T-helper 1 cell treated with Interleukin-12 subunit alpha and Interleukin-12 subunit beta and Interleukin-4 antibody, amounts not matched to agents 30 μg/mL and 1 μg/mL, for 36 hours (primary cell): ENCODE measurements around the gene APC.

Experiments
- H3K27ac Mint-ChIP-seq: one replicate; pipeline ENCODE4 v1.8.0; 2021; ENCODE audit warnings: mild to moderate bottlenecking, mixed read lengths
- H3K27me3 Mint-ChIP-seq: one replicate; pipeline ENCODE4 v1.8.0; 2021; ENCODE audit warnings: low read depth, mixed read lengths
- H3K36me3 Mint-ChIP-seq: one replicate; pipeline ENCODE4 v1.8.0; 2021; ENCODE audit warnings: low read depth, mixed read lengths
- H3K4me1 Mint-ChIP-seq: one replicate; pipeline ENCODE4 v1.8.0; 2021; ENCODE audit warnings: low read depth, mixed read lengths
- H3K4me3 Mint-ChIP-seq: one replicate; pipeline ENCODE4 v1.8.0; 2021; ENCODE audit warnings: mild to moderate bottlenecking, moderate library complexity, mixed read lengths
- H3K9me3 Mint-ChIP-seq: one replicate; pipeline ENCODE4 v1.8.0; 2021; ENCODE audit warnings: mixed read lengths

Gene APC

GRCh38 chr5:112737463-112738190, at the start of gene APC:
Gene APC, plus strand, starts transcription at chr5:112737885. Its CDS starts 17,006 bp downstream, at chr5:112754891.
- no peaks in the 10 kb centered on the region for H3K9me3 Mint-ChIP-seq
- peaks cover 2% of the 10 kb centered on the region for H3K36me3 Mint-ChIP-seq
- peak within 1 kb of the TSS; percentile 16 for H3K27ac Mint-ChIP-seq
- H3K4me3 Mint-ChIP-seq, result peak within 1 kb of the TSS; percentile 81
- H3K27me3 Mint-ChIP-seq, result no peaks in the 10 kb centered on the region
- peaks cover 12% of the 10 kb centered on the region for H3K4me1 Mint-ChIP-seq

DNA sequence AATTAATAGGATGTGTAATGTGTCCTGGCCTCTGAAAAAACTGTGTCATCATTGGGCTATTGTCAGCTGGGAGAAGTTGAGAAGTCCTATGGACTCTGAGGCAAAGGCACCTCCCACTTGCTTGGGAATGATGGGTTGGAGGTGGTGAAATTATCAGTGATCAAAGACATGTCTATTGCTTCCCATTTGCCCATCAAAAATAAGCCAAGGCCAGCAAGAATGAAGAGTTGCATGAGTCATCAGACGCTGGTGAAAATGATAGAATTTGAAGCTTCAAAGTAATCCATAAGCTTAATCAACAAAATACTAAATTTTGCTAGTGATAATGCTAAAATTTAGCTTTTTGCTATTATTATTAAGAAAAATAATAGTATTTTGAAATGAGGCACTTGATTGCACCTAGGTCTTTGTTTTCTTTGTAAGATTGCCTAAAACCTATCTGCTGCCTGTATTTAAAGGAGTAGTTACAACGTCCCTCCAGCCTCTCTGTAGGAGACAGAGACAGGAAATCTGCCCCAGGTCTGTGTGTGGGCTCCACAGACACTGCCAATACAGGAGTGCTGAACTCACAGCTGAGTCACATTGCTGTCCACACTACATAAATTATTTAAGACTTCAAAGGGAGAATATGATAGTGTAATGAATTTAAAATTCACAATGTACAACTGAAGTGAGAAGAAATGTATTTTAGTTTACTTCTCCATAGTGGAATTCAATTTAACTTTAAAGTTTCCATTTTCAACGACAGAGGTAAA, 48.4 kb upstream of the APC start:
- no peak overlapping the region for H3K4me3 Mint-ChIP-seq
- H3K36me3 Mint-ChIP-seq, result no peaks in the 10 kb centered on the region
- H3K27ac Mint-ChIP-seq, result no peak overlapping the region
- peaks cover 33% of the 10 kb centered on the region for H3K27me3 Mint-ChIP-seq
- no peaks in the 10 kb centered on the region for H3K4me1 Mint-ChIP-seq
- no peaks in the 10 kb centered on the region for H3K9me3 Mint-ChIP-seq

DNA sequence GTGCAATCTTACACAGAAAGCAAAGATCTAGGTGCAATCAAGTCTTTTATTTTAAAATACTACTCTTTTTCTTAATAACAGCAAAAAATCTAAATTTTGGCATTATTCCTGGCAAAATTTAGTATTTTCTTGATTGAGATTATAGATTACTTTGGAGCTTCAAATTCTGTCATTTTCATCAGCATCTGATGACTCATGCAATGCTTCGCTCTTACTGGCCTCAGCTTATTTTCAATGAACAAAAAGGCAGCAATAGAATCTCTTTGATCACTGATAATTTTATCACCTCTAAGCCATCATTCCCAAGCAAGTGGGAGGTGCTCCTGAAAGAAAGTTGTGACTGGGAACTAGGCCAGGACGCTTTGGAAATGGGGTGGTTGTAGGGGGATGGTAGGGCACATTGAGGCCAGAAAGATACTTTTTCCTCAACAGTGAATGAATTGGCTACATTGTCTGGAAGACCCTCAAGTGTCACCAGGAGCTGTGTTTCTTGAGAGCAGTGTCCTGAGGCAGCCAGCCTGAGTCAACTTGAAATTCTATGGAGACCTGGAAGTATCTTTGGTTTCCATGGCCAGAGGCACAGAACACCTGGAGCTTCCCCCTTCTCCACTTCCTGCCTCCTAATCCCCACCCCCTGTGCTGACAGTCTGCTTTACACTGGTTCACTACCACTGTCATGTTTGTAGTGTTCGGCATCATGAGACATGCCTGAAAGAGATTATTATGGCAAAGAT, 46.9 kb upstream of the APC start:
- Mint-ChIP-seq H3K4me3 (no peak overlapping the region), H3K27me3 (peaks cover 36% of the 10 kb centered on the region), H3K27ac (no peak overlapping the region), H3K4me1 (no peaks in the 10 kb centered on the region), H3K9me3 (no peaks in the 10 kb centered on the region), H3K36me3 (no peaks in the 10 kb centered on the region)

DNA sequence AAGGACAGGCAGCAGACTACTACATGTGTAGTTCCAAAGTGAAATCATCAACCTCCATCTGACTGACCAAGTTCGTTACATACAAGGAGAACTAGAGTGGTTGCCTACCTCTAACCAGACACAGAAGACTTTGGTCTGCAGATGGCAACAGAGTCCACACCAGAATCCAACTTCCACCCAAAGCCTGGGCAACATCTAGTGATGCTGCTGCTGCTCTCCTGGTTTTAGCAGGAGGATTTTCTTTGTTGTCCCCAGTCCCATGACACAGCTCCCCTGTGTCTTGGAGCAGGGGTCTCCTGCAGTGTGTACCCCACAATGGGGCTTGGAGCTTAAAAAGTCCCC, 46.4 kb upstream of the APC start:
- Mint-ChIP-seq H3K9me3 (no peaks in the 10 kb centered on the region), H3K36me3 (no peaks in the 10 kb centered on the region), H3K4me1 (no peaks in the 10 kb centered on the region), H3K27ac (no peak overlapping the region), H3K4me3 (no peak overlapping the region), H3K27me3 (peaks cover 40% of the 10 kb centered on the region)

DNA sequence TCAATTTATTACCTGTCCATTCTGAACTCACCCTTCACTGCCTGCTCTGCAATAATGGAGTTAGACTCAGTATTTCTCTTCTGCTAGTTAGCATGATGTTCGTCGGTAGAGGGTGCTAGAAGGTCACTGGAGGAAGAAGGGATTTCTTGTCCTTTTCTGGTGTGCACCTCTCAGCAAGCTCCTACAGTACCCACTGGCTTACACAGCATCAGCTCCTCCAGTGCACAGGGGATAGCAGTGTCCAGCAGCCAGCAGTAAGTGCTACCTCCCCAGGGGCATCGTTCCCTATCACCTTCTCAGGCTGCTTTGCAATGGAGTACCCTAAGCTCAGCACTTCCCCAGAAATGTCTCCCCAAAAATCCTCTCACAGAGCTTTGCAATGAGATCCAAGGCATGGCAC, 45.9 kb upstream of the APC start:
- Mint-ChIP-seq H3K9me3 (no peaks in the 10 kb centered on the region), H3K27me3 (peaks cover 42% of the 10 kb centered on the region), H3K27ac (no peak overlapping the region), H3K36me3 (no peaks in the 10 kb centered on the region), H3K4me1 (no peaks in the 10 kb centered on the region), H3K4me3 (no peak overlapping the region)

- Mint-ChIP-seq H3K4me1 (no peaks in the 10 kb centered on the region), H3K4me3 (no peak overlapping the region), H3K36me3 (no peaks in the 10 kb centered on the region), H3K27me3 (peaks cover 43% of the 10 kb centered on the region), H3K27ac (no peak overlapping the region), H3K9me3 (no peaks in the 10 kb centered on the region)
These were observed 45.2 kb upstream of the APC start for GRCh38 chr5:112692472-112692871.

DNA sequence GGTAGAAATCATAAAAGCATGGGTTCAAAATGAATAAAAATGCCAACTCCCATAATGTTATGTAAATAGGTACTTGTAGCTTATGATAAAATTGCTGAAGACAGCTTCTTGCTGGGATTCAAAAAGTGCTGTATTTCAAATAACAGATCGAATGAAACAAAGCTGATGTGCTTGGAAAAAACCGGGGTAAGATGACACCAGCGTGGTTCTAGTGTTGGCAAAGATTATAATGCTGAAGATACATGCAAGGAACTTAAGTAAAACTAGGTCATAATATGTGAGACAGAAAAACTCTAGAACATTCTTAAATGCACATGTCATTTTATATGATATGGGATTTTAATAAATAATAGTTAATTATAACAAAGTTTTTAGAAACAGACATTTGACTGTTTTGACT, 44.4 kb upstream of the APC start:
- H3K9me3 Mint-ChIP-seq, result no peaks in the 10 kb centered on the region
- no peak overlapping the region for H3K27ac Mint-ChIP-seq
- no peaks in the 10 kb centered on the region for H3K36me3 Mint-ChIP-seq
- no peaks in the 10 kb centered on the region for H3K4me1 Mint-ChIP-seq
- H3K27me3 Mint-ChIP-seq, result peaks cover 37% of the 10 kb centered on the region
- no peak overlapping the region for H3K4me3 Mint-ChIP-seq

DNA sequence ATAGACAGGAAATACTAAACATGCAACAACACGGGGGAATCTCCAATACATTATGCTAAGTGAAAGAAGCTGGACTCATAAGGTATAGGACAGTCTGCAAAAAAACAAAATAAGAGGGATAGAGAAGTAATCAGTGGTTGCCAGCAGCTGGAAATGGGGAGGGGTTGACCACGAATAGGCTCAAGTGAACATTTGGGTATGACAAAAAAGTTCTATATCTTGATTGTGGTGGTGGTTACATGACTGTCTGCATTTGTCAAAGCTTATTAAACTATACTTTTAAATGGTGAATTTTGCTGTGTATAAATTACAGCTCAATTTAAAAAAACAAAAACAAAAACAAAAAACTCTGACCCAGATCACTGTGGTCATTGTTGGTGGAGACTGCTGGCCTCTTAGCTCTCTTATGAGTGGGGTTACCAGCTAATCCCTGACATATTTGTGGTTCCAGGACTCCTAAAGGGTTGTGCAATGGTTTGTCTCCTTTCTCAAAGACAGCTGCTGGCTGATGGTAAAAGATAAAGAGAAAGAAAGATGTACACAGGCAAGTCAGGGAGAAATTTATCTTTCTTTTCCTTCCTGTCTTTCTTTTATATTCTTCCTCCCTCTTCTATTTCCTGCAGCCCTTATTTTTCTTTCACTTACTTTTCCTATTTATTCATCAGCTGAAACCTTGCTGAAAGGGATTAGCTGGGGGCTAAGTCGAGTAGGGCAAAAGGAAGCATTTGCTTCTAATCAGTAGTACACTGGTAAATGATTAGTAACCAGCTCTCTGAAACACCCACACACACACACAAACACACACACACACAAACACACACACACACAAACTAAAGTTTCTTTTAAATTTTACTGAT, 42.6 kb upstream of the APC start:
- Mint-ChIP-seq H3K36me3 (no peaks in the 10 kb centered on the region), H3K4me1 (no peaks in the 10 kb centered on the region), H3K27ac (no peak overlapping the region), H3K4me3 (no peak overlapping the region), H3K27me3 (peaks cover 39% of the 10 kb centered on the region), H3K9me3 (no peaks in the 10 kb centered on the region)

DNA sequence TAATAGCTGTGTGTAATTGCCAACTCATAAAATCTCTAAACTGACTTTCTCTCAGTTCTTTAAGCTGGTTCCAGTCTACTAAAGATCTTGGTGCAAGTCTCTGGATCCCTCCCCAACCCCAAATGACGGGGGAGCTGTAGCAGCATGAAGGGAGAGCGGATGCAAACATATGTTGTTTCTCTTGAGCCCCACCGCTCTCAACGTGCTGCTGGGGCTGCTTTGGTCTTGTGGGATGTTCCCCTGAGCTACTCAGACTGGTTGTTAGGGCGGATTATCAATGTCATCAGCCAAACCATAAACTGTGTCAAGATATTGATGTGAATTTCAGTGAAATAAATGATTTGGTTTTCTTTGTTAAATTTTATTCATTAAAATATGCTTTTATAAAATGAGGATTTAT, 40.9 kb upstream of the APC start:
- Mint-ChIP-seq H3K27ac (no peak overlapping the region), H3K36me3 (no peaks in the 10 kb centered on the region), H3K9me3 (no peaks in the 10 kb centered on the region), H3K4me1 (no peaks in the 10 kb centered on the region), H3K27me3 (peaks cover 43% of the 10 kb centered on the region), H3K4me3 (no peak overlapping the region)

DNA sequence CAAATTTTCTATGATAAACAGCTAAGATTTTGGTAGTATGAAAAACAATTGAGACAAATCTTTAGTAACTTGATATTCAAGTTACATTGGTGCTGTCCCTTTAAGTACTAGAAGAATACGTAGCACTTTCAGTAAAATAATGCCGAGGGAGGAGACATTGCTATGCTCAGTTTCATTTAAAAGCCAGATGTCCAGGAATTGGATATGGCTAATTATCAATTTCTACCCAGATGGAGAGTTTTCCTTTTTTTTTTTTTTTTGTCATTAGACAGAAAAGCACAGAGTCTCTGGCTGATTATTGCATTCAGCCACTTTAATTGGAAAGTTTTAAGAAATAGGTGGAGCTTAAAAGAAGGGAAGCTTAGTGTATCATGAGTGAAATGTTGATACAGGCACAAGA, 40.4 kb upstream of the APC start:
- Mint-ChIP-seq H3K9me3 (no peaks in the 10 kb centered on the region), H3K36me3 (no peaks in the 10 kb centered on the region), H3K27ac (no peak overlapping the region), H3K4me3 (no peak overlapping the region), H3K4me1 (no peaks in the 10 kb centered on the region), H3K27me3 (peaks cover 43% of the 10 kb centered on the region)

- H3K27ac Mint-ChIP-seq, result no peak overlapping the region
- no peaks in the 10 kb centered on the region for H3K4me1 Mint-ChIP-seq
- H3K27me3 Mint-ChIP-seq, result peaks cover 46% of the 10 kb centered on the region
- no peaks in the 10 kb centered on the region for H3K9me3 Mint-ChIP-seq
- H3K4me3 Mint-ChIP-seq, result no peak overlapping the region
- no peaks in the 10 kb centered on the region for H3K36me3 Mint-ChIP-seq
These were observed 39.9 kb upstream of the APC start for GRCh38 chr5:112697833-112698232.

DNA sequence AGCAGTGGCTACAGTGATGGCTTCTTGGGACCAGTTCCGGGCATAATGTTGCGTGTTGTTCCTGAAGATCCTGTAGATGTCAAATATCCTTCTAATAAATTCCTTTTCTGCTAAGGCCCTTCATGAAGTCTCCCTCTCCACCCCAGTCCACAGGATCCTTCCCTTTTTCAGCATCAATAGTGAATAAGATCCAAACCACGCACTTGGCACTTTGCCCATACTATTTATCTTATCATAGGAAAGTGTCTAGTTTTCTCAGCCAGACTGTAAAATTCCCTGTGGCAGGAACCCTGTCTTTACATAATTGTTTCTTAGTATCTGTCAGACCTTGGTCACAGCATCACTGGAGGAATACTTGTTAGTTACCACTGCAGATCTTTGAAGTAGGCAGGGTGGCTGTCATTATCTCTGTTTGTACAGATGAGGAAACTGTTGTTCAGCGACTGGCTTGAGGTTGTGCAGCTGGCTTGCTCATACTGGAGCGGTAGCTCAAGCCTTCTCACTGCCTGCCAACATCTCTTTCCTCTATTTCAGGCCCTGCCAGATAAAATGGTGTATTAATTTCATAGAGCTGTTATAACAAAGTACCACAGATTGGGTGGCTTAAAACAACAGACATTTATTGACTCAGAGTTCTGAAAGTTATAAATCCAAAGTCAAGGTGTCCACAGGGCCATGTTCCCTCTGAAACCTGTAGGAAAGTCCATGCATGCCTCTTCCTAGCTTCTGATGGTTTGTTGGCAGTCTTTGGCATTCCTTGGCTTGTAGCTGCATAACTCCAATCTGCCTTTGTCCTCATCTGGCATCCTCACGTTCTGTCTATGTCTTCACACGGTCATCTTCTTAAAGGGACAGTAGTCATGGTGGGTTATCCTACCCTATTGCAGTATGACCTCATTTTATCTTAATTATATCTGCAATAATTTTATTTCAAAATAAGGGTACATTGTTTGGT, 33.5 kb upstream of the APC start:
- Mint-ChIP-seq H3K27me3 (peaks cover 29% of the 10 kb centered on the region), H3K4me1 (peaks cover 26% of the 10 kb centered on the region), H3K36me3 (peaks cover 2% of the 10 kb centered on the region), H3K27ac (no peak overlapping the region), H3K9me3 (no peaks in the 10 kb centered on the region), H3K4me3 (no peak overlapping the region)

DNA sequence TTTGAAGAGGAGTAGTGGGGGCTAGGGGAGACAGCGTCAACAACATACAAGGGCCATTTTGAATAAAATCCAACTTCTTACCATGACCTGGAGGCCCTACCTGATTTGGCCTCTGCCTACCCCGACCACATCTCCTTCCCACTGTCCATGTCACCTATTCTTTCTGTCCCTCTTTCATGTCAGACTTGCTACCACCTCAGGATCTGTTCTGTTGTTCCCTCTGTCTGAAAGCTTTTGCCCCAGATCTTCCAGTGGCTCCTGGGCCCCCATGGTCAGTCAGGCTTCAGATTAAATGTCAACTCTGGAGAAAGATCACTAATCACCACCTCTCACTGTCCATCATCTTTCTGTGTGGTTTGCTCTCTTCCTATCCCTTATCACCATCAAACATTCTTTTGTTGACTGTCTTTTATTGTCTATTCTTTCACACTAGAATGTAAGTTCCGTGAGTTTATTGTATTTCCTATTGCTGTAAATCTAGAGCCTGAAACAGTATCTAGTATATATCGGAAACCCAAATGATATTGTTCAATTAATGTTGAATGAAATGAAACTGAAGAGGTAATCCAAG, 31.2 kb upstream of the APC start:
- Mint-ChIP-seq H3K4me1 (peaks cover 39% of the 10 kb centered on the region), H3K27me3 (peaks cover 13% of the 10 kb centered on the region), H3K9me3 (no peaks in the 10 kb centered on the region), H3K27ac (peak overlapping the region; percentile 85), H3K36me3 (peaks cover 6% of the 10 kb centered on the region), H3K4me3 (peak overlapping the region; percentile 89)
